Urothelium cell line (cell line): Measurements from ENCODE around the gene ATP13A2.

Source experiments
- DNase-seq: peaks from one replicate; pipeline ENCODE4 v3.0.0; 2011; ENCODE audit warnings: low spot score, mixed read lengths
- FAIRE-seq: peaks from 2 replicates; lab custom pipeline; 2011; peaks lifted over from hg19 to GRCh38; lab: Jason Lieb, UNC

Gene ATP13A2

GRCh38 chr1:17030206-17030605, 18.5 kb upstream of the ATP13A2 start:
- DNase-seq (no peak), FAIRE-seq (no peak)

- DNase-seq: no peak
- FAIRE-seq: no peak
Observed at GRCh38 chr1:17028662-17029188, 17.0 kb upstream of the ATP13A2 start.

GRCh38 chr1:17027900-17028299, 16.2 kb upstream of the ATP13A2 start:
- no peak for DNase-seq

GRCh38 chr1:17027403-17027802, 15.7 kb upstream of the ATP13A2 start:
- no peak for DNase-seq
- no peak for FAIRE-seq

More at GRCh38 chr1:17027900-17028299, 16.2 kb upstream of the ATP13A2 start:
- no peak for FAIRE-seq

- FAIRE-seq: no peak
- DNase-seq: no peak
Observed at GRCh38 chr1:17024721-17025120, 13.0 kb upstream of the ATP13A2 start.

- DNase-seq (no peak), FAIRE-seq (no peak)
Observed at GRCh38 chr1:17023573-17023972, 11.8 kb upstream of the ATP13A2 start.

GRCh38 chr1:17023102-17023501, 11.4 kb upstream of the ATP13A2 start:
- FAIRE-seq (no peak), DNase-seq (no peak)

GRCh38 chr1:17021896-17022295, 10.2 kb upstream of the ATP13A2 start:
- no peak for FAIRE-seq
- no peak for DNase-seq

GRCh38 chr1:17020502-17020901, 8.8 kb upstream of the ATP13A2 start:
- FAIRE-seq (no peak), DNase-seq (no peak)

- FAIRE-seq (no peak), DNase-seq (no peak)
Observed at GRCh38 chr1:17018849-17019248, 7.1 kb upstream of the ATP13A2 start.

GRCh38 chr1:17017435-17017834, 5.7 kb upstream of the ATP13A2 start:
- no peak for FAIRE-seq

GRCh38 chr1:17016317-17016661, 4.6 kb upstream of the ATP13A2 start:
- FAIRE-seq (no peak), DNase-seq (no peak)

More at GRCh38 chr1:17017435-17017834, 5.7 kb upstream of the ATP13A2 start:
- no peak for DNase-seq

GRCh38 chr1:17014671-17015567, 3.2 kb upstream of the ATP13A2 start:
- FAIRE-seq: no peak
- no peak for DNase-seq

- FAIRE-seq: no peak
- peak; percentile 38 for DNase-seq
Observed at GRCh38 chr1:17013491-17014320, 2.0 kb upstream of the ATP13A2 start.

GRCh38 chr1:17012775-17013490, 1.2 kb upstream of the ATP13A2 start:
- FAIRE-seq: no peak
- peak; percentile 50 for DNase-seq

- DNase-seq (no peak), FAIRE-seq (no peak)
Observed at GRCh38 chr1:17011092-17011438, 663 bp downstream of the ATP13A2 start.

- DNase-seq: no peak
- FAIRE-seq: no peak
Observed at GRCh38 chr1:17009706-17010105, 2.0 kb downstream of the ATP13A2 start.

- no peak for FAIRE-seq
- DNase-seq: no peak
Observed at GRCh38 chr1:17008208-17008855, 3.4 kb downstream of the ATP13A2 start.

GRCh38 chr1:17007121-17007520, 4.6 kb downstream of the ATP13A2 start:
- FAIRE-seq: no peak

GRCh38 chr1:17005365-17005740, 6.4 kb downstream of the ATP13A2 start:
- no peak for FAIRE-seq

More at GRCh38 chr1:17007121-17007520, 4.6 kb downstream of the ATP13A2 start:
- no peak for DNase-seq

More at GRCh38 chr1:17005365-17005740, 6.4 kb downstream of the ATP13A2 start:
- DNase-seq: no peak
